Brain pericyte (primary cell): ENCODE measurements around the gene KCNN3.

Source experiments
- DNase-seq: peaks from one replicate; pipeline ENCODE4 v3.0.0-alpha.2; 2012; ENCODE audit warnings: low read depth, low spot score

KCNN3 gene

GRCh38 chr1:154880671-154881070, 10.6 kb upstream of the KCNN3 start:
- DNase-seq: no peak

GRCh38 chr1:154879038-154879421, 8.9 kb upstream of the KCNN3 start:
- no peak for DNase-seq

- no peak for DNase-seq
These were observed 8.4 kb upstream of the KCNN3 start for GRCh38 chr1:154878371-154879037.

- DNase-seq: no peak
These were observed 7.4 kb upstream of the KCNN3 start for GRCh38 chr1:154877370-154877974.

GRCh38 chr1:154876842-154877369, 6.8 kb upstream of the KCNN3 start:
- DNase-seq: no peak

GRCh38 chr1:154874465-154874864, 4.4 kb upstream of the KCNN3 start:
- no peak for DNase-seq

GRCh38 chr1:154873321-154873950, 3.4 kb upstream of the KCNN3 start:
- DNase-seq: no peak

- DNase-seq: no peak
These were observed 1.3 kb upstream of the KCNN3 start for GRCh38 chr1:154871374-154871773.

GRCh38 chr1:154870734-154871133, 653 bp upstream of the KCNN3 start:
- DNase-seq: no peak

- no peak for DNase-seq
These were observed 548 bp downstream of the KCNN3 start for GRCh38 chr1:154869351-154870114.

- DNase-seq: no peak
These were observed 2.1 kb downstream of the KCNN3 start for GRCh38 chr1:154867841-154868605.

GRCh38 chr1:154867064-154867825, 2.8 kb downstream of the KCNN3 start:
- peak; percentile 32 for DNase-seq

GRCh38 chr1:154866257-154867063, 3.6 kb downstream of the KCNN3 start:
- DNase-seq: no peak

GRCh38 chr1:154865442-154866256, 4.4 kb downstream of the KCNN3 start:
- no peak for DNase-seq

GRCh38 chr1:154864189-154864975, 5.7 kb downstream of the KCNN3 start:
- no peak for DNase-seq

GRCh38 chr1:154863315-154864174, 6.5 kb downstream of the KCNN3 start:
- DNase-seq: no peak

GRCh38 chr1:154862907-154863306, 7.2 kb downstream of the KCNN3 start:
- no peak for DNase-seq
